B cell (primary cell): ENCODE data around the gene NOC2L. TPM values are rescaled to one million over a fixed set of nuclear protein-coding genes. Genes with fewer than 3 reads are reported as not detected.

ENCODE experiments used
- ATAC-seq: fragments of 200-7000 bp; cut with Tn5 transposase; one replicate; pipeline ENCODE4 v1.10.0; 2021; ENCODE audit warnings: low read depth, mild to moderate bottlenecking, moderate number of reproducible peaks, moderate library complexity
- CTCF ChIA-PET: fragments of 350-600 bp; sonication (Branson Sonifier 250); formaldehyde crosslinking; loops from one replicate; lab custom pipeline; 2021; ENCODE audit warnings: antibody characterized with exemption, inconsistent platforms; lab: Charles Lee
- POLR2A ChIA-PET: fragments of 350-600 bp; sonication (Branson Sonifier 250); formaldehyde crosslinking; loops from one replicate; lab custom pipeline; 2021; ENCODE audit warnings: antibody characterized with exemption; lab: Charles Lee
- DNase-seq: peaks from one replicate; pipeline ENCODE4 v3.0.0; 2013
- H2AFZ ChIP-seq: 2 replicates; pipeline ENCODE4 v1.6.1; 2012; ENCODE audit warnings: mild to moderate bottlenecking, low read depth, low read length; ENCODE audit not compliant: insufficient read depth, poor library complexity, severe bottlenecking
- H3K27ac ChIP-seq, 2 donors: 1 replicate in 1 of 2; 2 replicates in 1 of 2; pipeline ENCODE4 v1.5.1; 2012 to 2013; ENCODE audit warnings: low read length in 2 of 2, mild to moderate bottlenecking in 2 of 2, moderate library complexity in 1 of 2
- H3K27me3 ChIP-seq, 4 experiments: fragments of 200-600 bp in 1 of 4; sonication (generic) in 1 of 4; replicated peaks in 1 of 4; 1 replicate in 2 of 4; 2 replicates in 2 of 4; pipeline versions ENCODE4 v1.6.1 to v1.7.0; 2013 to 2016; ENCODE audit warnings: low read length in 3 of 4, mild to moderate bottlenecking in 2 of 4, mixed read lengths in 1 of 4, moderate library complexity in 1 of 4; ENCODE audit not compliant: insufficient read depth in 4 of 4, control insufficient read depth in 3 of 4; ENCODE audit errors: control extremely low read depth in 1 of 4
- H3K36me3 ChIP-seq, 2 experiments: replicated peaks in 1 of 2; 1 replicate in 1 of 2; 2 replicates in 1 of 2; pipeline versions ENCODE4 v1.6.1 to v1.7.1; 2013; ENCODE audit warnings: low read length in 1 of 2; ENCODE audit not compliant: insufficient read depth in 2 of 2, control insufficient read depth in 1 of 2; ENCODE audit errors: control extremely low read depth in 1 of 2, extremely low read depth in 1 of 2
- H3K4me1 ChIP-seq, 2 donors: fragments of 200-600 bp in 1 of 2; sonication (generic) in 1 of 2; 1 replicate in 1 of 2; 2 replicates in 1 of 2; pipeline versions ENCODE4 v1.5.1 to v1.6.1; 2013 to 2017; ENCODE audit warnings: low read length in 2 of 2; ENCODE audit not compliant: control insufficient read depth in 2 of 2, insufficient read depth in 2 of 2
- H3K4me2 ChIP-seq: replicated peaks from 2 replicates; pipeline ENCODE3; 2012; ENCODE audit warnings: mild to moderate bottlenecking, low read depth, low read length; ENCODE audit not compliant: poor library complexity, severe bottlenecking
- H3K4me3 ChIP-seq, 5 experiments: fragments of 200-600 bp in 1 of 5; sonication (generic) in 1 of 5; 1 replicate in 3 of 5; 2 replicates in 2 of 5; pipeline versions ENCODE4 v1.5.1 to v1.7.0; 2011 to 2016; ENCODE audit warnings: low read length in 4 of 5, mild to moderate bottlenecking in 4 of 5, low read depth in 2 of 5, control low read depth in 1 of 5, moderate library complexity in 1 of 5; ENCODE audit not compliant: insufficient read depth in 1 of 5; ENCODE audit errors: control extremely low read depth in 1 of 5, extremely low read depth in 1 of 5
- H3K79me2 ChIP-seq: fragments of 200-600 bp; sonication (generic); one replicate; pipeline ENCODE4 v1.6.0; 2016; ENCODE audit warnings: low read length; ENCODE audit not compliant: control insufficient read depth, insufficient read depth
- H3K9ac ChIP-seq: fragments of 200-600 bp; sonication (generic); 2 replicates; pipeline ENCODE4 v1.6.1; 2017; ENCODE audit warnings: mild to moderate bottlenecking, low read length, moderate library complexity
- H3K9me3 ChIP-seq, 3 donors: one replicate each; pipeline versions ENCODE4 v1.6.1 to v1.7.1; 2013; ENCODE audit warnings: low read length in 2 of 3; ENCODE audit not compliant: control insufficient read depth in 2 of 3, insufficient read depth in 1 of 3; ENCODE audit errors: control extremely low read depth in 1 of 3
- H4K20me1 ChIP-seq: 2 replicates; pipeline ENCODE4 v1.6.0; 2012; ENCODE audit warnings: mild to moderate bottlenecking, low read length; ENCODE audit not compliant: insufficient read depth, control insufficient read depth, poor library complexity, severe bottlenecking
- H3K27ac Mint-ChIP-seq: one replicate; pipeline ENCODE4 v1.8.0; 2021; ENCODE audit warnings: mixed read lengths
- H3K27me3 Mint-ChIP-seq: one replicate; pipeline ENCODE4 v1.8.0; 2021; ENCODE audit warnings: mixed read lengths
- H3K4me1 Mint-ChIP-seq: one replicate; pipeline ENCODE4 v1.8.0; 2021; ENCODE audit warnings: mixed read lengths
- H3K4me3 Mint-ChIP-seq: one replicate; pipeline ENCODE4 v1.8.0; 2021; ENCODE audit warnings: mixed read lengths
- H3K9me3 Mint-ChIP-seq: one replicate; pipeline ENCODE4 v1.8.0; 2022; ENCODE audit warnings: mixed read lengths; ENCODE audit not compliant: insufficient read depth
- EZH2 ChIP-seq: IDR thresholded peaks from 2 replicates; pipeline ENCODE4 v1.6.1; 2012; ENCODE audit warnings: borderline replicate concordance, low read depth, mild to moderate bottlenecking, moderate library complexity, low read length; ENCODE audit not compliant: insufficient read depth, poor library complexity, severe bottlenecking
- WGBS: methylation state at CpG from one replicate; pipeline ENCODE4 v1.1.5; 2013; ENCODE audit warnings: missing lambda C conversion rate; ENCODE audit not compliant: insufficient coverage; 5-methylcytosine and 5-hydroxymethylcytosine counted together
- intact Hi-C: fragments of 100-400 bp; cut with micrococcal nuclease; formaldehyde crosslinking; loops from one replicate; pipeline ENCODE4 v1.10.0; 2022
- polyA plus RNA-seq: library from polyadenylated mRNA; depleted of rRNA; stranded (reverse); fragments of >200 nt; gene quantifications from 2 replicates; pipeline ENCODE4 v1.2.3, GENCODE V29; 2012
- total RNA-seq, 2 donors: library from RNA; stranded (reverse); fragments of 120-200 nt in 1 of 2; gene quantifications; 1 replicate in 1 of 2; 2 replicates in 1 of 2; pipeline versions ENCODE4 v1.2.3 to v1.2.4, GENCODE V29; 2013 to 2022
- TF ChIP-seq, protein P1 (sequence below): fragments of 200-600 bp; IDR thresholded peaks from one replicate; pipeline ENCODE4 v1.8.0; 2022; ENCODE audit warnings: antibody characterized with exemption, mild to moderate bottlenecking

Gene NOC2L
- total and polyA plus RNA-seq, 2 donors (not counting 1 experiment from before 2014, with no cell fraction given), result 48.0 to 64.1 TPM

DNA sequence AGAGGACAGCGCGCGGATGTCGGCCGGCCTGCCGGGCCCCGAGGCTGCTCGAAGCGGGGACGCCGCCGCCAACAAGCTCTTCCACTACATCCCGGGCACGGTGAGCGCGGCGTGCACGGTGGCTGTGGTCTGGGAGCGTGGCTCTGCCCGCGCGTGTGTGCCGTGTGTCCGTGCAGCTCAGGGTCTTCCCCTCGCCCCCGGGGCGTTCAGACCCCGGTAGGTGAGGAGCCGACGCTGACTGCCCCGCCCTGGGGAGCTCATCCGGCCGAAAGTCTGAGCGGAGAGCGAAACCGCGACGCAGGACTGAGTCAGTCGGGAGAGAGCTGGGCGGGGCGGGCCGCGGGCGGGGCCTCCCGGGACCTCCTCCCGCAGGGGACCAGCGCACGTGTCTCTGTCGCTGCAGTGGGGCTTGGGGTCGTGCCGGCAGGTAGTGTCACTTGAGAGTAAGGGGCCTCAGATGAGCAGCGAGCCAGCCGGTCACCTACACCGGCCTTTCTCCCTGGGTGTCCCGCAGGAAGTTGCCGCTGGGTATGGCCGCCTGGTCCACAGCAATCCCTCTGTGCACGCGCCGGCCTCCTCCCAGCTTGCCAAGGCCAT, 7.7 kb upstream of the NOC2L start:
- Mint-ChIP-seq H3K9me3 (no peaks in the 10 kb centered on the region), H3K27me3 (peaks cover 13% of the 10 kb centered on the region), H3K27ac (no peak overlapping the region), H3K4me3 (peak overlapping the region; percentile 93), H3K4me1 (peaks cover 5% of the 10 kb centered on the region)
- H4K20me1 ChIP-seq, result no peaks in the 10 kb centered on the region
- peaks cover 0 to 39% (median 9%) of the 10 kb centered on the region in 4 experiments for H3K27me3 ChIP-seq
- H2AFZ ChIP-seq, result peak overlapping the region; percentile 94
- ChIA-PET POLR2A (interaction anchor here (0.7 kb wide), 1 partner anchor 69 kb away, joined by 4 read pairs; no protein-coding TSS in a partner anchor), CTCF (interaction anchor here (1.0 to 1.9 kb wide), 3 partner anchors 9 to 97 kb away, joined by 3 to 9 read pairs (median 4); no protein-coding TSS in a partner anchor)
- H3K4me3 ChIP-seq, result peak overlapping the region; percentile 2 to 72 (median 64)
- H3K9me3 ChIP-seq, result peaks cover 0 to under 1% (median 0%) of the 10 kb centered on the region in 3 donors
- under 1% methylated on average over 60 of the region's 60 CpGs for WGBS
- ATAC-seq (peak; percentile 86), DNase-seq (peak; percentile 70)
- no peaks in the 10 kb centered on the region for H3K36me3 ChIP-seq
- TF ChIP-seq EZH2, result no peak
- TF ChIP-seq, protein P1, sequence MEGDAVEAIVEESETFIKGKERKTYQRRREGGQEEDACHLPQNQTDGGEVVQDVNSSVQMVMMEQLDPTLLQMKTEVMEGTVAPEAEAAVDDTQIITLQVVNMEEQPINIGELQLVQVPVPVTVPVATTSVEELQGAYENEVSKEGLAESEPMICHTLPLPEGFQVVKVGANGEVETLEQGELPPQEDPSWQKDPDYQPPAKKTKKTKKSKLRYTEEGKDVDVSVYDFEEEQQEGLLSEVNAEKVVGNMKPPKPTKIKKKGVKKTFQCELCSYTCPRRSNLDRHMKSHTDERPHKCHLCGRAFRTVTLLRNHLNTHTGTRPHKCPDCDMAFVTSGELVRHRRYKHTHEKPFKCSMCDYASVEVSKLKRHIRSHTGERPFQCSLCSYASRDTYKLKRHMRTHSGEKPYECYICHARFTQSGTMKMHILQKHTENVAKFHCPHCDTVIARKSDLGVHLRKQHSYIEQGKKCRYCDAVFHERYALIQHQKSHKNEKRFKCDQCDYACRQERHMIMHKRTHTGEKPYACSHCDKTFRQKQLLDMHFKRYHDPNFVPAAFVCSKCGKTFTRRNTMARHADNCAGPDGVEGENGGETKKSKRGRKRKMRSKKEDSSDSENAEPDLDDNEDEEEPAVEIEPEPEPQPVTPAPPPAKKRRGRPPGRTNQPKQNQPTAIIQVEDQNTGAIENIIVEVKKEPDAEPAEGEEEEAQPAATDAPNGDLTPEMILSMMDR, result no peak
- no peak overlapping the region for H3K27ac ChIP-seq
- H3K4me1 ChIP-seq, result peaks cover 13 to 16% of the 10 kb centered on the region in 2 donors
- intact Hi-C loops, result no loop called here
- peak overlapping the region; percentile 77 for H3K9ac ChIP-seq
- H3K4me2 ChIP-seq, result peak overlapping the region; percentile 99
- H3K79me2 ChIP-seq, result no peaks in the 10 kb centered on the region

DNA sequence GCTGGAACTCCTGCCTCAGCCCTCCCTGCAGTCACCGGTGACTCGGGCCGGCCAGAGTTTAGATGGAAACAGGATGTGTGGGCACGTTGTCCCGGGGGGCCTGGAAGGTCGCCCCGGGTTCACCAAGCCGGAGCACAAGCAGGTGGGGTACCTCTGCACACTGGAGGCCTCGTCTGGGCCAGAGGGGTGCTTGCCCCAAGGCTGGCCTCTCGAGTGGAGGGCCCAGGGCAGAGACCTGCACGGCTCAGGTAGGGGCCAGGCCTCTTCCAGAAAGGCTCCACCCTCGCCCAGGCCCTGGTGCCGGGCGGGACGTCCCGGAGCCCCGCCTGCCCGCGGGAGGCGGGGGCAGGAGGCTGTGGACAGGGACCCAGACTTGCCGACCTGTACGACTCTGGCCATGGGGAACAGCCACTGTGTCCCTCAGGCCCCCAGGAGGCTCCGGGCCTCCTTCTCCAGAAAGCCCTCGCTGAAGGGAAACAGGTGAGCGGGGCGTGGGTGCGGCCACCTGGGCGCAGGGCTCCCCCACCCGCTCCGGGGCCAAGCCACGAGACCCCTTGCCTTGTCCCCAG, 7.2 kb upstream of the NOC2L start, which contains the start of gene PLEKHN1:
PLEKHN1 (plus strand) TSS at position 348 of the 569 bp plus-strand sequence; CDS start at position 398, 50 bp downstream.
- ChIA-PET POLR2A (interaction anchor here (0.7 kb wide), 1 partner anchor 68 kb away, joined by 4 read pairs; no protein-coding TSS in a partner anchor), CTCF (interaction anchor here (1.0 to 1.9 kb wide), 3 partner anchors 10 to 97 kb away, joined by 3 to 9 read pairs (median 4); no protein-coding TSS in a partner anchor)
- H3K27ac ChIP-seq, result no peak within 1 kb of the TSS
- 5% methylated on average over 30 of the region's 31 CpGs for WGBS
- H3K4me1 ChIP-seq, result peaks cover 13 to 19% of the 10 kb centered on the region in 2 donors
- DNase-seq (no peak), ATAC-seq (peak; percentile 59)
- H3K4me2 ChIP-seq, result peak within 1 kb of the TSS; percentile 99
- no peaks in the 10 kb centered on the region for H3K9me3 Mint-ChIP-seq
- intact Hi-C loops, result no loop called here
- TF ChIP-seq EZH2, result no peak
- TF ChIP-seq, protein P1, result no peak
- H3K79me2 ChIP-seq, result no peaks in the 10 kb centered on the region
- no peaks in the 10 kb centered on the region for H4K20me1 ChIP-seq
- peaks cover 0 to 33% (median 9%) of the 10 kb centered on the region in 4 experiments for H3K27me3 ChIP-seq
- H3K36me3 ChIP-seq, result no peaks in the 10 kb centered on the region
- H3K4me1 Mint-ChIP-seq, result peaks cover 6% of the 10 kb centered on the region
- peak within 1 kb of the TSS; percentile 94 for H2AFZ ChIP-seq
- H3K4me3 Mint-ChIP-seq, result peak within 1 kb of the TSS; percentile 93
- no peaks in the 10 kb centered on the region for H3K9me3 ChIP-seq
- peak within 1 kb of the TSS; percentile 77 for H3K9ac ChIP-seq
- peak within 1 kb of the TSS; percentile 2 to 72 (median 64) for H3K4me3 ChIP-seq
- H3K27me3 Mint-ChIP-seq, result peaks cover 13% of the 10 kb centered on the region
- no peak within 1 kb of the TSS for H3K27ac Mint-ChIP-seq
